Testis (tissue), 2 donors: ENCODE measurements around the gene CALML4.

Experiments used
- CTCF ChIP-seq, 3 experiments: fragments of 450-650 bp in 2 of 3; fragments of 200-600 bp in 1 of 3; sonication (generic) in 1 of 3; IDR thresholded peaks; one replicate each; pipeline ENCODE4 v1.5.1; 2016 to 2019; ENCODE audit warnings: antibody characterized with exemption in 3 of 3, mild to moderate bottlenecking in 2 of 3, moderate library complexity in 1 of 3
- POLR2A ChIP-seq: fragments of 450-650 bp; IDR thresholded peaks from one replicate; pipeline ENCODE4 v1.6.1; 2017; ENCODE audit warnings: antibody characterized with exemption, mild to moderate bottlenecking, moderate library complexity

- TF ChIP-seq CTCF (IDR thresholded peaks at IDR 0.05) (no peak), POLR2A (no peak)
Observed at GRCh38 chr15:68203956-68204355, 1.2 kb downstream of the CALML4 start.
